Measurements from ENCODE around the gene PTGDS. TPM values are rescaled to one million over a fixed set of nuclear protein-coding genes. Genes with fewer than 3 reads are reported as not detected.
"Not testable (repeated sequence)": the region's sequence is repeated elsewhere in the genome, so short reads cannot be mapped to it uniquely, and the experiment has no call there.

PTGDS gene
- polyA plus RNA-seq, 1 donor from 2014 or later: not detected

DNA sequence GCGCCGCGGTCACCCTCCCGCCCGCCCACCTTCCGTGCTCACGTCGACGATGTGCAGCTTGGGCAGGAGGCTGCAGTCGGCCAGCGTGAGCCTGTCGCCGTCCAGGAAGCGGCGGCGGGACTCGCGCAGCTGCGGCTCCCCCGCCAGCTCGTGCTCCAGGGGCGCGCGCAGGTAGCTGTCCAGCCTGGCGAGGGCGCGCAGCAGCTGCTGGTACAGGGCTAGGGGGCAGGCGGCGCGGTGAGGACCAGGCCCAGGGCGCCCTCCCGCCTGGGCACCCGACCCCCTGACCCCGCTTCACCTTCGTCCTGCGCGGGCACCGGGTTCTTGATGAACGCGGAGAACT, 17.6 kb downstream of the PTGDS start:
- no peaks in the 10 kb centered on the region for H3K36me3 Mint-ChIP-seq
- H3K27me3 Mint-ChIP-seq: no peaks in the 10 kb centered on the region
- H3K9me3 Mint-ChIP-seq: no peaks in the 10 kb centered on the region
- H3K4me3 Mint-ChIP-seq: no peak overlapping the region
- H3K27ac Mint-ChIP-seq: no peak overlapping the region
- H3K4me1 Mint-ChIP-seq: peaks cover 22 to 27% (median 24%) of the 10 kb centered on the region in 3 donors

DNA sequence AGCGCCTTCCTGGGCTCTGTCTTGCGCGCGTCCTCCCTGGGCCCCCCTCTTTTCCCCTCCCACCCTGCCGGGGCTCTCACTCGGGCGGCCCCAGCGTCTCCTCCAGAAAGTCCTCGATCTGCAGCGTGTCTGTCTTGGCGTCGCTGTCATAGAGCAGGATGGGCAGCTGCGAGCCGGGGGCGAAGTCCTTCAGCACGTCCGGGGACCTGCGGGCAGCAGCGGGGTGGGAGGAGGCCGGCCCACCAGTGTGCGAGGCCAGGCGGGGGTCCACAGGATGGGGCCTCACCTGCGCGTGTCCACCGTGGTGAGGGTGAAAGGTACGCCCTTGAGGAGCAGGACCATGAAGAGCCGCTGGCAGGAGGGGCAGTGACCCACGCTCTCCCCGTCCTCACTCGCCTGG, 18.1 kb downstream of the PTGDS start:
- H3K4me1 Mint-ChIP-seq: peaks cover 26 to 32% (median 29%) of the 10 kb centered on the region in 3 donors
- no peak overlapping the region for H3K4me3 Mint-ChIP-seq
- H3K27me3 Mint-ChIP-seq: no peaks in the 10 kb centered on the region
- no peaks in the 10 kb centered on the region for H3K9me3 Mint-ChIP-seq
- no peaks in the 10 kb centered on the region for H3K36me3 Mint-ChIP-seq
- H3K27ac Mint-ChIP-seq: no peak overlapping the region

DNA sequence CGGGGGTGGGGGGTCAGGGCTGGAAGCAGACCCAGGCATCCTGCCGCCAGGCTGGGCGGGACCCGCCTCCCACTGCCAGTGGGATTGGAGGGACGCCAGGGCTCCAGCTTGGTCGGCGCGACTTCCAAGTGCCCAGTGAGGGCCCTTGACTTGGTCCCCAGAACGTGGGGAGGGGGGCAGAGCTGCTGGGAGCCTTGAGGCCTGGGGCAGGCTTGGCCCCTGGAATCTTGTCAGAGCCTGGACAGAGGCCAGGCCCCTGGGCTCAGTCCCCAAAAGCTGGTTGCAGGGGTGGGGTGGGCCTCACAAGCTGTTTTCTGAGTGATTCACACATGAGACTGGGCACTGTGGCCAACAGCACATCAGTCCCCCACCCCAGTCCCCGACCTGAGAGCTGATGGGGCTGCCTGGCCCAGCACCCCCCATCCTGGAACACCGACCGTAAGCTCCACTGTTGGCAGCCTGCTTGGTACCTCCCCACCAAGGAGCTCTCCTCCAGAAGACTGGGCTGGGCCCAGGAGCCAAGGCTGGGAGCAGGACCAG, 18.5 kb downstream of the PTGDS start:
- no peaks in the 10 kb centered on the region for H3K9me3 Mint-ChIP-seq
- peak overlapping the region; percentile 58 to 84 (median 78) for H3K4me3 Mint-ChIP-seq
- H3K36me3 Mint-ChIP-seq: no peaks in the 10 kb centered on the region
- H3K27me3 Mint-ChIP-seq: peaks cover 2% of the 10 kb centered on the region
- H3K27ac Mint-ChIP-seq: peak overlapping the region in 2 of 3 donors; percentile 79 to 87
- peaks cover 23 to 36% (median 31%) of the 10 kb centered on the region in 3 donors for H3K4me1 Mint-ChIP-seq

DNA sequence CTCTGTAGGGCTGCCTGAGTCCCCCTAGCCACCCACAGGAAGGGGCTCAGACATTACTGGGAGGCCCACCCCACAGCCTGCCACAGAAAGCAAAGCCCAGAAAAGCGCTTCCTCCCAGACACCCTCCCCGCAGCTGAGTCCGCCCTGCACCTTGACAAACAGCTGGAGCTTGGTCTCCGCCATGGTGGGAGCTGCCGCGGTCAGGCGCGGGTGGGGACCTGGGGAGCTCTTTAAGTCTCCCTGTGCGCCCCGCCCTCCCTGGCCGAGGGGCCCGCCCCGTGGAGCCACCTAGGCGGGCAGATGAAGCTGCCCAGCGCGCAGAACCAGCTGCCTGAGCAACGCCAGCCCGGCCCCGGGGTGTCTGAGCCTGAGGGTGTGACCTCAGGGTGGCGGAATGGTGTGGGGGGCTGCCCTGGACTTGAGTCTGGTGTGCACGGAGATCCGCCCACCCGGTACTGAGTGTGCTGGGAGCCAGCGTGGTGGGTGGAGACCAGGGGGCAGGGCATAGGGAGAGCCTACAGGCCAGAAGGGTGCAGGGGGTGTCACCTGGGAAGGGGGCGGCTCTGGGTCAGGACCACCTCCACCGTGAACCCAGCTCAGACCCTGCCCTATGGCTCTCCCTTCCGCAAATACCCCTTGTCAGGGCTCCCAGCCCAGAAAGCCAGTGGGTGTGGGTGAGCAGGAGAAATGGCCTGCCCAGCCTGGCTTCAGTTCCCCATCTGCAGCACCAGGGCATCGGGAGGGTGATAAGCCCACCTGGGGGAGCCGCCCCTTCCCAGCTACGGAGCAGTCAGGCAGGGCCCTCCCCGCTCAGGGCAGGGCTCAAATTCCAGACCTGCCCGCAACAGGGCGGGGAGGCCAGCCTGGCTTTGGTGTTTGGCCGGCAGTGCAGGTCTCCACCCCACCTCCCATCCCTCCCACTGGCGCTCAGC, 19.3 kb downstream of the PTGDS start, which contains the start of gene CLIC3:
TSS of gene CLIC3 (minus strand) at position 208 of the 932 bp plus-strand sequence. CDS start at position 183, 25 bp downstream.
- H3K27ac Mint-ChIP-seq: peak within 1 kb of the TSS in 2 of 3 donors; percentile 95 to 96
- peak within 1 kb of the TSS; percentile 58 to 84 (median 78) for H3K4me3 Mint-ChIP-seq
- H3K4me1 Mint-ChIP-seq: peaks cover 22 to 35% (median 31%) of the 10 kb centered on the region in 3 donors
- H3K9me3 Mint-ChIP-seq: no peaks in the 10 kb centered on the region
- peaks cover 2% of the 10 kb centered on the region for H3K27me3 Mint-ChIP-seq
- no peaks in the 10 kb centered on the region for H3K36me3 Mint-ChIP-seq

DNA sequence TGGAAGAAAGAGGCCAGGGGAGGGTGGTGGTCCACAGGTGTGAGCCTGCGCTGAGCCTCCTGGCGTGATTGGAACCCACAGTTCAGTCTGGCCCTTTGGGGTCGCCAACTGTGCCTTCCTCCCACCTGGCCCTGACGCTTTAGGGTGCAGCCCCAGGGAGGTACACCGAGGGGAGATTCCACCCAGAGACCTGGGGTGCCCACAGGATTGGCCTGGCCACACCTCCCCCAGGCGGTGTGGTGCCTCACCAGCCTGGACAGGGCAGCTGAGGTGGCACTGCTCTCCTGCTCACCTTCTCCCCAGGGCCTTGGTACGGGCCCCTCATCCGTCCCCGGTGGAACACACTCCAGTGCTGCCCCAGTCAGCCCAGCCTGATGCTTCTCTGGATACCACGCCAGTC, 20.1 kb downstream of the PTGDS start:
- H3K9me3 Mint-ChIP-seq: no peaks in the 10 kb centered on the region
- H3K36me3 Mint-ChIP-seq: no peaks in the 10 kb centered on the region
- H3K27ac Mint-ChIP-seq: peak overlapping the region in 2 of 3 donors; percentile 95 to 96
- peaks cover 22 to 35% (median 31%) of the 10 kb centered on the region in 3 donors for H3K4me1 Mint-ChIP-seq
- peaks cover 2% of the 10 kb centered on the region for H3K27me3 Mint-ChIP-seq
- H3K4me3 Mint-ChIP-seq: peak overlapping the region; percentile 34 to 92 (median 80)

DNA sequence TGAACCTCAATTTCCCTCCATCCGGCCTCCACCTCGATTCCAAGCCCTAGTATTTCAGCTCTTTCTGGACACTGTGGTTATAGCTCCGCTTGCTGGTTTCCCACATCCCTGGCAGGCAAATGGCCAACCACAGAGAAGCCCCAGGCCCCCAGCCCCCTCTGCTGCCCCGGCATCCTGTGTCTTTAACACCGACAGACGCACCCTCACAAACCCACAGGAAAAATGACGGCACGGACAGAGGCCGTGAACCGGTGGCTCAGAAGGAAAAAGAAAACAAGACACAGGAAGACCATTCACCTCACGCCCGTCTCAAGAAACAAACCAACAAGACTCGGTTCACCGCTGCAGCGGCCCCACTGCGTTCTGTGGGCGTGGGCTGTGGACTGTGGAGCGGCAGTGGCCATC, 20.5 kb downstream of the PTGDS start:
- Mint-ChIP-seq H3K4me3 (peak overlapping the region; percentile 34 to 92 (median 80)), H3K36me3 (no peaks in the 10 kb centered on the region), H3K9me3 (no peaks in the 10 kb centered on the region), H3K4me1 (peaks cover 22 to 32% (median 31%) of the 10 kb centered on the region in 3 donors), H3K27me3 (peaks cover 2% of the 10 kb centered on the region), H3K27ac (peak overlapping the region; percentile 81 to 96 (median 95))

DNA sequence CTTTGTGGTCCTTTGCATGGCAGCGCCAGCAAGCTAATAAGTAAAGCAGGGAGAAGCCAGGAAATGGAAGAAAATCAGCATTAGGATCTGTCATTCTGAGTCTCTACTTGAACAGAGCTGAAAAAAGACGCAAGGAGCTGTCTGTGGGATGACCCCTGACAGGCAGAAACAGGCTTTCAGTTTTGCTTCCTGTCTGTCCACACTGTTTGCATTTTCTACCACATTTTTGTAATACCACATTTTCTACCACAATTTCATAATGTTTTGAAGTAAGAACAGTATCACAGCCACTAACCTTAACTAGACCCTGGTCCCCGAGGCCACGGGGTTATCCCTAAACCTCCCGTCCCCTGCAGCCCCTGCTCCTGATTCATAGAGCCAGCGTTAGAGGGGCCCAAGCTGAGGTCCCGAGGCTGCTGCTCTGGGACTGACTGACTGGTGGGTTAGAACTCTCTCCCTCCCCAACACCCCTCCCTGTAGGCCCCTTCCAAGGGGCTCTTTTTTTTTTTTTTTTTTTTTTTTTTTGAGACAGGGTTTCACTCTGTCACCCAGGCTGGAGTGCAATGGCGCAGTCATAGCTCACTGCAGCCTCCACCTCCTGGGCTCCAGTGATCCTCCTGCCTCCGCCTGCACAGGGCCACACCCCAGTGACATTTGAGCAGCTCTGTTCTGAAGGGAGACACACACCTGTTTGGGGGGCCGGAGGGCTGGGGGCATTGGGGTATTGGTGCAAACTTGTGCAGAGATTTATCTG, 23.1 kb downstream of the PTGDS start:
- H3K36me3 Mint-ChIP-seq: no peaks in the 10 kb centered on the region
- peaks cover 0 to 1% (median 0%) of the 10 kb centered on the region in 3 donors for H3K9me3 Mint-ChIP-seq
- peaks cover 22 to 30% (median 27%) of the 10 kb centered on the region in 3 donors for H3K4me1 Mint-ChIP-seq
- H3K4me3 Mint-ChIP-seq: peak overlapping the region; percentile 63 to 93 (median 86)
- peak overlapping the region; percentile 95 to 99 (median 95) for H3K27ac Mint-ChIP-seq
- peaks cover 2% of the 10 kb centered on the region for H3K27me3 Mint-ChIP-seq

DNA sequence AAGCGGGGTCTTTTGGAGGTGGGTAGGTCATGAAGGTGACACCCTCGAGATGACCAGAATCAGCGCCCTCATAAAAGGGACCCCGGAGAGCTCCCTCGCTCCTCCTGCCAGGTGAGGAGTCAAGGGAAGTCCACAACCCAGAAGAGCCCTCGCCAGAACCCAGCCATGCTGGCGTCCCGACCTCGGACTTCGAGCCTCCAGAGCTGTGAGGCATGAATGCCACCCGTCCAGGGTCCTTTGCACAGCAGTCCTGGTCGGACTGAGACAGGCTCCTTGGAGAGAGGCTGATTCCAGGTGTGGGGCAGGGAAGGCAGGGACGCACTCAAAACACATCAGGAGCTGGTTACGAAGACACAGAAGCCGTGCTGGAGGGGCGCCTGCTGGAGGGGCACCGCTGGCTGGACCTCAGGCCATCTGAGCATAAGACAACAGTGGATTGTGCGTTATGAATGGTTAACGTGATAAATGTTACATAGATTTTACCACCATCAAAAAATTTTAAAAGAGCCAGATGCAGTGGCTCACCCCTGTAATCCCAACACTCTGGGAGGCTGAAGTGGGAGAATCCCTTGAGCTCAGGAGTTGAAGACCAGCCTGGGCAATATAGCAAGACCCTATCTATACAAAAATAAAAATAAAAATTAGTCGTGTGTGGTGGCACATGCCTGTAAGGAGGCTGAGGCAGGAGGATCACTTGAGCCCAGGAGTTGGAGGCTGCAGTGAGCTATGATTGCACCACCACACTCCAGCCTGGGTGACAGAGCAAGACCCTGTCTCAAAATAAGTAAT, 24.7 kb downstream of the PTGDS start:
- H3K4me1 Mint-ChIP-seq: peaks cover 22 to 28% (median 22%) of the 10 kb centered on the region in 3 donors
- peaks cover 0 to 1% (median 0%) of the 10 kb centered on the region in 3 donors for H3K9me3 Mint-ChIP-seq
- no peak overlapping the region for H3K27ac Mint-ChIP-seq
- no peaks in the 10 kb centered on the region for H3K36me3 Mint-ChIP-seq
- H3K4me3 Mint-ChIP-seq: peak overlapping the region in 1 of 4 donors; percentile 20
- H3K27me3 Mint-ChIP-seq: peaks cover 5% of the 10 kb centered on the region

DNA sequence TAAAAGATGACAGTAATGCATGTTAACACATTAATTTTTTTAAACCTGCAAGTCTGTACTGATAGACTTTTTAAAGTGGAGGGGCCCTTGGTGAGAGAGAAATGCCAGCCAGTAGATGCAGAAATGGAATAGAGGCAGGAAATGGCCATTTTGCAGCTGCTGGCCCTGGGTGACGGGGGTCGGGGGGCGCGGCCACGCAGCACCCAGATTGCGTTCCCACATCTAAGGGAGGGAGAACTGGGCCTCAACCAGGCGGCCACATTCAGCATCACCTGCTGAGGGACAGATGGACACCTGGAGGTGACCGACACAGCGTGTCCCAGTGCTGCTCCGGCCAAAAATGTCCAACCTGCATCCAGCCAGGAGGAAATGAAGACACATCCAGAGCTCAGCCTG, 25.3 kb downstream of the PTGDS start:
- Mint-ChIP-seq H3K27ac (no peak overlapping the region), H3K27me3 (peaks cover 5% of the 10 kb centered on the region), H3K4me3 (no peak overlapping the region), H3K36me3 (no peaks in the 10 kb centered on the region), H3K4me1 (peaks cover 19 to 27% (median 21%) of the 10 kb centered on the region in 3 donors), H3K9me3 (peaks cover 0 to 1% (median 0%) of the 10 kb centered on the region in 3 donors)

DNA sequence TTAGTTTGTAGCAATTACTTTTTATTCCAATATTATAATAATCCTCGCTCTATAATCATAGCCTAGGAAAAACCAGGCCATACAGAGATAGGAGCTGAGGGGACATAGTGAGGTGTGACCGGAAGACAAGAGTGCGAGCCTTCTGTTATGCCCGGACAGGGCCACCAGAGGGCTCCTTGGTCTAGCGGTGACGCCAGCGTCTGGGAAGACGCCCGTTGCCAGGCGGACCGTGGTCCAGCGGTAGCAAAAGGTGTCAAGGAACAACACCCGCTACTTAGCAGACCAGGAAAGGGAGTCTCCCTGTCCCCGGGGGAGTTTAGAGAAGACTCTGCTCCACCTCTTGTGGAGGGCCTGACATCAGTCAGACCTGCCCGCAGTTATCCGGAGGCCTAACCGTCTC, 27.0 kb downstream of the PTGDS start:
- H3K36me3 Mint-ChIP-seq, H3K27me3 Mint-ChIP-seq, H3K27ac Mint-ChIP-seq, H3K9me3 Mint-ChIP-seq: not testable (repeated sequence)
- H3K4me3 Mint-ChIP-seq: peak overlapping the region in 1 of 4 donors; percentile 22
- H3K4me1 Mint-ChIP-seq: peaks cover 8 to 13% (median 8%) of the 10 kb centered on the region in 3 donors

DNA sequence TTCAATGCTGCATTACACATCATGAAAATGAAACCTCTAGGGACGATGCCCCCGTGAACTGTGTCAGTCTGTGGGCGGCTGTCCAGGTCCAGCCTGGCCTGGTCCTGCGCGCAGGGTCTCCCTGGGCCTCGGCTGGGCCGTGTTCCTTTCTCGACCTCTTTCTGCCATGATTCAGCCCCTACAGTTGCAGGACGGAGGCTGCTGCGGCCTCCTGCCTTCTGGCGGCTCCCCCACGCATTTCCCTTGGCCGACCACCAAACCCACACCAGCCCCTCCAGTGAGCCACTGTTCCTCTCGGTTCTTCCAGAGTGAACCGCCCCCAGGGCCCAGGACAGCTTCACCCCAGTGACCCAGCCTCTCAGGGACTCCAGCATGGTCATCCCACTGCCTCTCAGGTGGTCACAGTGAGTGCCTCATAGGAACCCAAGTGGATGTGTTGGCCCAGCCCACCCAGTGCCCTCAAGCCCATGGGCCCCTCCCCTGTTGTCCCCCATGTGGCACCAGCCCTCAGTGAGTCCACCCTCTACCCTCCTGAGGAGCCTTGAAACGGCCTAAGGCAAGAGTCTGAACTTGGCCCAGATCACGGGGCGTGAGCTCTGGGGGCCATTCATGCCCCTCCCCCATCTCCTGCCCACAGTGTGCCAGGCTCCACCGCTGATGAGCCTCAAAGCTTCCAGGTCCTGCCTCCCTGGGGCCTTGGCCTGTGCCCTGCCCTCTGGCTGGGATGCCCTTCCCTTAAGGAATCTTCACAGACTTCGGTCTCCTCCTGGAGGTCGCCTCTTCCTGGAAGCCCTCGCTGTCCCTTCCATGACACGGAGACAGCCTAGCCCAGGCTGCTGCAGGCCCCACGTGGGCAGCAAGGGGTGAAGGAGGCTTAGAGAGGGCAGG, 29.1 kb downstream of the PTGDS start:
- no peak overlapping the region for H3K27ac Mint-ChIP-seq
- H3K4me3 Mint-ChIP-seq: no peak overlapping the region
- no peaks in the 10 kb centered on the region for H3K4me1 Mint-ChIP-seq

DNA sequence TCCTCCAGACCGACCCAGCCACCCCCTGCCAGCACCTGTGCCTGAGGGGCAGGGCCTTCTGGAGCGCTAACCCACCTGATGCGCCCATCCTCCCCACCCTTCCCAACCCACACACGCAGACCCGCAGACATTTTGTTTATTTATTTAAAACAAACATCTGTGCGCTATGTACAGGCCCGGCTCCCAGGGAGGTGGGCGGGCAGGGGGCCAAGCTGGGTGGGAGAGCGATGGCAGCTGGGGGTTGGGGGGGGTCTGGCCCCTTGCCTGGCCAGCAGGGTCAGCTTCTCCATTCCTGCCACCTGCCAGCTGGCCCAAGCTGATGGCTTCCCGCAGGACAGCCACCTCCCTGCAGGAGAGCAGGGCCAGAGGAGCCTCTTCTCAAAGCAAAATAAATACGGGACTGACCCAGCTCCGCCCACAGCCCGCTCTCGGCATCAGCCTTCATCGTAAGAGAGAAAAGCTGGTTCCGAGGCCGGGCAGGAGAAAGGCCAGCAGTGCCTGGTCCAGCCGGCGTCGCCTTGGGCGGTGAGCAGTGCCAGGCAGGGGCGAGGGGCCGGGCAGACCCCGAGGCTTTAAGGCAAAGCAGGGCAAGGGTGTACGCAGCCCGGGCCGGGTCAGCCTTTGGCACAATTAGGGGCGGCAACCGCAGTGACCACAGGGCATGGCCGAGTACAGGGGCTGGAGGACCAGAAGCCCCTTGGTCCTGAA, 30.0 kb downstream of the PTGDS start:
- H3K4me1 Mint-ChIP-seq: no peaks in the 10 kb centered on the region
- no peak overlapping the region for H3K4me3 Mint-ChIP-seq
- no peaks in the 10 kb centered on the region for H3K36me3 Mint-ChIP-seq
- H3K27ac Mint-ChIP-seq: no peak overlapping the region
- peaks cover 0 to 1% (median 0%) of the 10 kb centered on the region in 3 donors for H3K9me3 Mint-ChIP-seq
- peaks cover 3% of the 10 kb centered on the region for H3K27me3 Mint-ChIP-seq

More for the DNA sequence above, 29.1 kb downstream of the PTGDS start:
- Mint-ChIP-seq H3K36me3 (no peaks in the 10 kb centered on the region), H3K27me3 (peaks cover 3% of the 10 kb centered on the region), H3K9me3 (peaks cover 0 to 1% (median 0%) of the 10 kb centered on the region in 3 donors)

DNA sequence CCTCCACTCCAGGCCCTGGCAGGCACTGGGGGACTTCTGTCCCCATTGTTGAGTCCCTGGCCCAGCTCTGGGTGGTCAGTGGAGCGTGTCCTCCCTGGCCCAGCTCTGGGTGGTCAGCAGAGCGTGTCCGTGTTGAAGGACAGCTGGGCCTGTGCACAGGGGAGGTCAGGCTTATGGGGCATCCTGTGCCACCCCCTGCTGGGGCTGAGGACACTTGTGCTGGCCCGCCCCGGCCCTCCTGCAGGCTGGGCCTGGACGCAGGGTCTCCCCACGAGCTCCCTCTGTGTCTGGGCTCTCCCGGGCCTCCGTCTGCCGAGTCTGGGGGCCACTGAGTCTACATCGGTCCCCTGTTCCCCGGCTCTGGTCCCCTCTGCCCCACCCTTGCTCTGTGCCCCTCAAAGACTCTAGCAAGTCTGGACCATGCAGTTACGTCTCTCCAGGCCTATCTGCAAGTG, 30.5 kb downstream of the PTGDS start:
- no peak overlapping the region for H3K4me3 Mint-ChIP-seq
- no peaks in the 10 kb centered on the region for H3K4me1 Mint-ChIP-seq
- H3K9me3 Mint-ChIP-seq: peaks cover 0 to 1% (median 0%) of the 10 kb centered on the region in 3 donors
- H3K27me3 Mint-ChIP-seq: peaks cover 3% of the 10 kb centered on the region
- H3K36me3 Mint-ChIP-seq: no peaks in the 10 kb centered on the region
- no peak overlapping the region for H3K27ac Mint-ChIP-seq
